KG1 (cell line): ENCODE measurements around the gene KLK2.

Source experiments
- DNase-seq: peaks from one replicate; lab custom pipeline; 2025; lab: John Stamatoyannopoulos, UW

The KLK2 gene

DNA sequence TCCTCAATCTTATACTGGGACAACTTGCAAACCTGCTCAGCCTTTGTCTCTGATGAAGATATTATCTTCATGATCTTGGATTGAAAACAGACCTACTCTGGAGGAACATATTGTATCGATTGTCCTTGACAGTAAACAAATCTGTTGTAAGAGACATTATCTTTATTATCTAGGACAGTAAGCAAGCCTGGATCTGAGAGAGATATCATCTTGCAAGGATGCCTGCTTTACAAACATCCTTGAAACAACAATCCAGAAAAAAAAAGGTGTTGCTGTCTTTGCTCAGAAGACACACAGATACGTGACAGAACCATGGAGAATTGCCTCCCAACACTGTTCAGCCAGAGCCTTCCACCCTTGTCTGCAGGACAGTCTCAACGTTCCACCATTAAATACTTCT lies 22.5 kb upstream of the KLK2 start:
- DNase-seq = no peak

DNA sequence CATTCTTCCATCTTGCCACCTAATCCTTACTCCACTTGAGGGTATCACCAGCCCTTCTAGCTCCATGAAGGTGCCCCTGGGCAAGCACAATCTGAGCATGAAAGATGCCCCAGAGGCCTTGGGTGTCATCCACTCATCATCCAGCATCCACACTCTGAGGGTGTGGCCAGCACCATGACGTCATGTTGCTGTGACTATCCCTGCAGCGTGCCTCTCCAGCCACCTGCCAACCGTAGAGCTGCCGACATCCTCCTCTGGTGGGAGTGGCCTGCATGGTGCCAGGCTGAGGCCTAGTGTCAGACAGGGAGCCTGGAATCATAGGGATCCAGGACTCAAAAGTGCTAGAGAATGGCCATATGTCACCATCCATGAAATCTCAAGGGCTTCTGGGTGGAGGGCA lies 21.6 kb upstream of the KLK2 start:
- no peak for DNase-seq

DNA sequence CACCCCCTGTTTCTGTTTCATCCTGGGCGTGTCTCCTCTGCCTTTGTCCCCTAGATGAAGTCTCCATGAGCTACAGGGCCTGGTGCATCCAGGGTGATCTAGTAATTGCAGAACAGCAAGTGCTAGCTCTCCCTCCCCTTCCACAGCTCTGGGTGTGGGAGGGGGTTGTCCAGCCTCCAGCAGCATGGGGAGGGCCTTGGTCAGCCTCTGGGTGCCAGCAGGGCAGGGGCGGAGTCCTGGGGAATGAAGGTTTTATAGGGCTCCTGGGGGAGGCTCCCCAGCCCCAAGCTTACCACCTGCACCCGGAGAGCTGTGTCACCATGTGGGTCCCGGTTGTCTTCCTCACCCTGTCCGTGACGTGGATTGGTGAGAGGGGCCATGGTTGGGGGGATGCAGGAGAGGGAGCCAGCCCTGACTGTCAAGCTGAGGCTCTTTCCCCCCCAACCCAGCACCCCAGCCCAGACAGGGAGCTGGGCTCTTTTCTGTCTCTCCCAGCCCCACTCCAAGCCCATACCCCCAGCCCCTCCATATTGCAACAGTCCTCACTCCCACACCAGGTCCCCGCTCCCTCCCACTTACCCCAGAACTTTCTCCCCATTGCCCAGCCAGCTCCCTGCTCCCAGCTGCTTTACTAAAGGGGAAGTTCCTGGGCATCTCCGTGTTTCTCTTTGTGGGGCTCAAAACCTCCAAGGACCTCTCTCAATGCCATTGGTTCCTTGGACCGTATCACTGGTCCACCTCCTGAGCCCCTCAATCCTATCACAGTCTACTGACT lies 18.4 kb upstream of the KLK2 start, which contains the start of gene KLK3:
KLK3 (plus strand) TSS at position 280 of the 775 bp plus-strand sequence; CDS start at position 321, 41 bp downstream.
- DNase-seq = no peak

DNA sequence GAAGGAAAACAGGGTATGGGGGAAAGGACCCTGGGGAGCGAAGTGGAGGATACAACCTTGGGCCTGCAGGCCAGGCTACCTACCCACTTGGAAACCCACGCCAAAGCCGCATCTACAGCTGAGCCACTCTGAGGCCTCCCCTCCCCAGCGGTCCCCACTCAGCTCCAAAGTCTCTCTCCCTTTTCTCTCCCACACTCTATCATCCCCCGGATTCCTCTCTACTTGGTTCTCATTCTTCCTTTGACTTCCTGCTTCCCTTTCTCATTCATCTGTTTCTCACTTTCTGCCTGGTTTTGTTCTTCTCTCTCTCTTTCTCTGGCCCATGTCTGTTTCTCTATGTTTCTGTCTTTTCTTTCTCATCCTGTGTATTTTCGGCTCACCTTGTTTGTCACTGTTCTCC lies 15.9 kb upstream of the KLK2 start:
- DNase-seq = no peak

DNA sequence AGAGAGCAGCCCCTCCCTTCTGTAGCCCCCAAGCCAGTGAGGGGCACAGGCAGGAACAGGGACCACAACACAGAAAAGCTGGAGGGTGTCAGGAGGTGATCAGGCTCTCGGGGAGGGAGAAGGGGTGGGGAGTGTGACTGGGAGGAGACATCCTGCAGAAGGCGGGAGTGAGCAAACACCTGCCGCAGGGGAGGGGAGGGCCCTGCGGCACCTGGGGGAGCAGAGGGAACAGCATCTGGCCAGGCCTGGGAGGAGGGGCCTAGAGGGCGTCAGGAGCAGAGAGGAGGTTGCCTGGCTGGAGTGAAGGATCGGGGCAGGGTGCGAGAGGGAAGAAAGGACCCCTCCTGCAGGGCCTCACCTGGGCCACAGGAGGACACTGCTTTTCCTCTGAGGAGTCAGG lies 14.4 kb upstream of the KLK2 start:
- no peak for DNase-seq

DNA sequence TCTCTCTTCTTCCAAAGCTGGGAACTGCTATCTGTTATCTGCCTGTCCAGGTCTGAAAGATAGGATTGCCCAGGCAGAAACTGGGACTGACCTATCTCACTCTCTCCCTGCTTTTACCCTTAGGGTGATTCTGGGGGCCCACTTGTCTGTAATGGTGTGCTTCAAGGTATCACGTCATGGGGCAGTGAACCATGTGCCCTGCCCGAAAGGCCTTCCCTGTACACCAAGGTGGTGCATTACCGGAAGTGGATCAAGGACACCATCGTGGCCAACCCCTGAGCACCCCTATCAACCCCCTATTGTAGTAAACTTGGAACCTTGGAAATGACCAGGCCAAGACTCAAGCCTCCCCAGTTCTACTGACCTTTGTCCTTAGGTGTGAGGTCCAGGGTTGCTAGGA lies 13.4 kb upstream of the KLK2 start:
- DNase-seq = no peak

DNA sequence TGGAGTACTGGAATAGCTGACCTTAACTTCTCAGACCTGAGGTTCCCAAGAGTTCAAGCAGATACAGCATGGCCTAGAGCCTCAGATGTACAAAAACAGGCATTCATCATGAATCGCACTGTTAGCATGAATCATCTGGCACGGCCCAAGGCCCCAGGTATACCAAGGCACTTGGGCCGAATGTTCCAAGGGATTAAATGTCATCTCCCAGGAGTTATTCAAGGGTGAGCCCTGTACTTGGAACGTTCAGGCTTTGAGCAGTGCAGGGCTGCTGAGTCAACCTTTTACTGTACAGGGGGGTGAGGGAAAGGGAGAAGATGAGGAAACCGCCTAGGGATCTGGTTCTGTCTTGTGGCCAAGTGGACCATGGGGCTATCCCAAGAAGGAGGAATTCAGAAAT lies 12.2 kb upstream of the KLK2 start:
- DNase-seq = no peak

DNA sequence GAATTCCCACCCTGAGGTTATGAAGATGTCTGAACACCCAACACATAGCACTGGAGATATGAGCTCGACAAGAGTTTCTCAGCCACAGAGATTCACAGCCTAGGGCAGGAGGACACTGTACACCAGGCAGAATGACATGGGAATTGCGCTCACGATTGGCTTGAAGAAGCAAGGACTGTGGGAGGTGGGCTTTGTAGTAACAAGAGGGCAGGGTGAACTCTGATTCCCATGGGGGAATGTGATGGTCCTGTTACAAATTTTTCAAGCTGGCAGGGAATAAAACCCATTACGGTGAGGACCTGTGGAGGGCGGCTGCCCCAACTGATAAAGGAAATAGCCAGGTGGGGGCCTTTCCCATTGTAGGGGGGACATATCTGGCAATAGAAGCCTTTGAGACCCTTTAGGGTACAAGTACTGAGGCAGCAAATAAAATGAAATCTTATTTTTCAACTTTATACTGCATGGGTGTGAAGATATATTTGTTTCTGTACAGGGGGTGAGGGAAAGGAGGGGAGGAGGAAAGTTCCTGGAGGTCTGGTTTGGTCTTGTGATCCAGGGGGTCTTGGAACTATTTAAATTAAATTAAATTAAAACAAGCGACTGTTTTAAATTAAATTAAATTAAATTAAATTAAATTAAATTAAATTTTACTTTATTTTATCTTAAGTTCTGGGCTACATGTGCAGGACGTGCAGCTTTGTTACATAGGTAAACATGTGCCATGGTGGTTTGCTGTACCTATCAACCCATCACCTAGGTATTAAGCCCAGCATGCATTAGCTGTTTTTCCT lies 11.5 kb upstream of the KLK2 start:
- DNase-seq = no peak

DNA sequence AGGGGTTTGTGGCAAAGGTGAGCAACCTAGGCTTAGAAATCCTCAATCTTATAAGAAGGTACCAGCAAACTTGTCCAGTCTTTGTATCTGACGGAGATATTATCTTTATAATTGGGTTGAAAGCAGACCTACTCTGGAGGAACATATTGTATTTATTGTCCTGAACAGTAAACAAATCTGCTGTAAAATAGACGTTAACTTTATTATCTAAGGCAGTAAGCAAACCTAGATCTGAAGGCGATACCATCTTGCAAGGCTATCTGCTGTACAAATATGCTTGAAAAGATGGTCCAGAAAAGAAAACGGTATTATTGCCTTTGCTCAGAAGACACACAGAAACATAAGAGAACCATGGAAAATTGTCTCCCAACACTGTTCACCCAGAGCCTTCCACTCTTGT lies 3.8 kb upstream of the KLK2 start:
- DNase-seq = no peak

DNA sequence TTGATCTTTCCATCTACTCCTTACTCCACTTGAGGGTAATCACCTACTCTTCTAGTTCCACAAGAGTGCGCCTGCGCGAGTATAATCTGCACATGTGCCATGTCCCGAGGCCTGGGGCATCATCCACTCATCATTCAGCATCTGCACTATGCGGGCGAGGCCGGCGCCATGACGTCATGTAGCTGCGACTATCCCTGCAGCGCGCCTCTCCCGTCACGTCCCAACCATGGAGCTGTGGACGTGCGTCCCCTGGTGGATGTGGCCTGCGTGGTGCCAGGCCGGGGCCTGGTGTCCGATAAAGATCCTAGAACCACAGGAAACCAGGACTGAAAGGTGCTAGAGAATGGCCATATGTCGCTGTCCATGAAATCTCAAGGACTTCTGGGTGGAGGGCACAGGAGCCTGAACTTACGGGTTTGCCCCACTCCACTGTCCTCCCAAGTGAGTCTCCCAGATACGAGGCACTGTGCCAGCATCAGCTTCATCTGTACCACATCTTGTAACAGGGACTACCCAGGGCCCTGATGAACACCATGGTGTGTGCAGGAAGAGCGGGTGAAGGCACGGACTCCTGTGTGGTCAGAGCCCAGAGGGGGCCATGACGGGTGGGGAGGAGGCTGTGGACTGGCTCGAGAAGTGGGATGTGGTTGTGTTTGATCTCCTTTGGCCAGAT lies 2.7 kb upstream of the KLK2 start:
- no peak for DNase-seq

DNA sequence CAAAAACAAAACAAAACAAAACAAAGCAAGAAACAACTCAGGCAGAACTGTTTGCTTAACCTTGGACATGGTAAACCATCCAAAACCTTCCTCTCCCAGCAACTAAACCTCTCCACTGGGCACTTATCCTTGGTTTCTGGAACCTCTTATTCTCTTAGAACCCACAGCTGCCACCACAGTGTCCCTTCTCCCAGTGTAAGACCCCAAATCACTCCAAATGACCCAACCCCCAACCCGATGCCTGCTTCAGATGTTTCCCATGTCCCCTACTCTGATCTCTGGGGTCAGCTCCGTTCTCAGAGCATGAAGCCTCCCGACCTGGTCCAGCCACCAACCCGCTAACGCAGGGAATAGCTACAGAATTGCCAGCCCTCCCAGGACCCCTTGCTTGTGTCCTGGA lies 972 bp downstream of the KLK2 start:
- no peak for DNase-seq

DNA sequence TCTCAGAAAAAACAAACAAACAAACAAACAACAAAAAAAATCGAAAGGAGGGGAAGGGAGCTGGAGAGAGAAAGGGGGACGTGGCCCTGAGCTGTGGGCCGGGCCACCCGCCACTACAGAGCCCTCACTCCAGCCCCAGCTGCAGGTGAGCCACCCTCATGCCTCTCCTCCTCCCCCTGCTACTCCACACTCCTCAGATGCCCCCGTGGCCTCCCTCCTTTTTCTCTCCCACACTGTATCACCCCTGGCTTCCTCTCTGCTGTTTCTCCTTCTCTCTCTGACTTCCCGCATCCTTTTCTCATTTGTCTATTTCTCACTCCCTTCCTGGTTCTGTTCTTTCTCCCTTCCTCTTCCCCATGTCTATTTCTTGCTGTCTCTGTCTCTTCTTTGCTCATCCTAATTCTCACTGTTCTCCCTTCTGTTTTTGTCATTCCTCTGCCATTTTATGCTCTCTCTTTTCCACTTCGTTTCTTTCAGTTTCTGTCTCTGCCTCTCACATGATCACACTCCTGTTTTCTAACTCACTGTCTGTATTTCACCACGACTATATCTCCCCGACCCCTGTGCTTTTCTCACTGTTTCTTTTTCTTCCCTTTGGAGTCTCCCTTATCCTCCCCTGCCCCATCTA lies 2.7 kb downstream of the KLK2 start:
- no peak for DNase-seq

DNA sequence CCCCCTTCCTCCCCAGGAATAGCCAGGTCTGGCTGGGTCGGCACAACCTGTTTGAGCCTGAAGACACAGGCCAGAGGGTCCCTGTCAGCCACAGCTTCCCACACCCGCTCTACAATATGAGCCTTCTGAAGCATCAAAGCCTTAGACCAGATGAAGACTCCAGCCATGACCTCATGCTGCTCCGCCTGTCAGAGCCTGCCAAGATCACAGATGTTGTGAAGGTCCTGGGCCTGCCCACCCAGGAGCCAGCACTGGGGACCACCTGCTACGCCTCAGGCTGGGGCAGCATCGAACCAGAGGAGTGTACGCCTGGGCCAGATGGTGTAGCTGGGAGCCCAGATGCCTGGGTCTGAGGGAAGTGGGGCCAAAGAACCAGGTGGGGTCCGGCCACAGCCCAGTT lies 3.2 kb downstream of the KLK2 start:
- DNase-seq = no peak

DNA sequence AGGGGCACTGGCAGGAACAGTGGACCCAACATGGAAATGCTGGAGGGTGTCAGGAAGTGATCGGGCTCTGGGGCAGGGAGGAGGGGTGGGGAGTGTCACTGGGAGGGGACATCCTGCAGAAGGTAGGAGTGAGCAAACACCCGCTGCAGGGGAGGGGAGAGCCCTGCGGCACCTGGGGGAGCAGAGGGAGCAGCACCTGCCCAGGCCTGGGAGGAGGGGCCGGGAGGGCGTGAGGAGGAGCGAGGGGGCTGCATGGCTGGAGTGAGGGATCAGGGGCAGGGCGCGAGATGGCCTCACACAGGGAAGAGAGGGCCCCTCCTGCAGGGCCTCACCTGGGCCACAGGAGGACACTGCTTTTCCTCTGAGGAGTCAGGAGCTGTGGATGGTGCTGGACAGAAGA lies 4.1 kb downstream of the KLK2 start:
- DNase-seq = no peak

DNA sequence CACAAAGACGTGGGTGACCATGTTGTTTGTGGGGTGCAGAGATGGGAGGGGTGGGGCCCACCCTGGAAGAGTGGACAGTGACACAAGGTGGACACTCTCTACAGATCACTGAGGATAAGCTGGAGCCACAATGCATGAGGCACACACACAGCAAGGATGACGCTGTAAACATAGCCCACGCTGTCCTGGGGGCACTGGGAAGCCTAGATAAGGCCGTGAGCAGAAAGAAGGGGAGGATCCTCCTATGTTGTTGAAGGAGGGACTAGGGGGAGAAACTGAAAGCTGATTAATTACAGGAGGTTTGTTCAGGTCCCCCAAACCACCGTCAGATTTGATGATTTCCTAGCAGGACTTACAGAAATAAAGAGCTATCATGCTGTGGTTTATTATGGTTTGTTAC lies 5.6 kb downstream of the KLK2 start:
- no peak for DNase-seq

DNA sequence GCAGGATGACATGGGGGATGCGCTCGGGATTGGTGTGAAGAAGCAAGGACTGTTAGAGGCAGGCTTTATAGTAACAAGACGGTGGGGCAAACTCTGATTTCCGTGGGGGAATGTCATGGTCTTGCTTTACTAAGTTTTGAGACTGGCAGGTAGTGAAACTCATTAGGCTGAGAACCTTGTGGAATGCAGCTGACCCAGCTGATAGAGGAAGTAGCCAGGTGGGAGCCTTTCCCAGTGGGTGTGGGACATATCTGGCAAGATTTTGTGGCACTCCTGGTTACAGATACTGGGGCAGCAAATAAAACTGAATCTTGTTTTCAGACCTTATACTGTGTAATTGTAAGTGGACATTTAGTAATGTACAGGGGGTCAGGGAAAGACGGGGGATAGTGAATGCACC lies 7.0 kb downstream of the KLK2 start:
- no peak for DNase-seq

DNA sequence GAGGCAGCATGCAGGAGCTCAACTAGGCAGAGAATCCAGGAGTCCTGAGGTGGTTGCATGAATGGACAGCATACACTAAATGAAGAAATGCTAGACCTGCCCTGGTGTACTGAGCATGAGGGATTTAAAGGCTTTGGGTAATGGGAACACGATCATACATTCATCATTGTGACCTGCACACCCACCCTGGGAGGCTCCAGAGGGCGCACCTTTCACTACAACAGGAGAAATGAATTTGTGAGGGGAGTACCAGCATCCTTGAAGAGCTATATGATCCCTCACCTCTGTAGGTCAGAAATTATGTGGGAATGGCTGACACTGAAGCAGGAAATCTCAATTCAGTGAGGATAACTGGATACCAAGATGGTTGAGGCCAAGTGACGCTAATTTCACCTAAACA lies 8.9 kb downstream of the KLK2 start:
- DNase-seq = no peak

DNA sequence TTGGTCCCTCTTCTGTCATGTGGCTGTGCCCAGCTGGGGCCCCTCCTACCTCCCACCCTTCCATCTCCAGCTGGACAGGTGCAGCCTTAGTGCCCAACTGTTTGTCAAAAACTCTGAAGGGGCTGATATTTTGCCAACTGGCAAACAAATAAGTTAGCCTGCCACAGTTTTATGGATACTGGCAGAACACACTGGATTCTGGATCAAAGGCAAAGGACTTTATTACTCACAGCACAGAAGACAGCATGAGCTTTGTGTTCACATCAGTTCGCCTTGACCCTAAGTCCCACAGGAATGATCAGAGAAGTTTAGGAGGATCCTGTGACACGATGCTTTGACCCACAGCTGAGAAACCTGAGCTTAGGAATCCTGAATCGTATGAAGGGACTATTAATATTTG lies 16.4 kb downstream of the KLK2 start:
- DNase-seq = no peak

DNA sequence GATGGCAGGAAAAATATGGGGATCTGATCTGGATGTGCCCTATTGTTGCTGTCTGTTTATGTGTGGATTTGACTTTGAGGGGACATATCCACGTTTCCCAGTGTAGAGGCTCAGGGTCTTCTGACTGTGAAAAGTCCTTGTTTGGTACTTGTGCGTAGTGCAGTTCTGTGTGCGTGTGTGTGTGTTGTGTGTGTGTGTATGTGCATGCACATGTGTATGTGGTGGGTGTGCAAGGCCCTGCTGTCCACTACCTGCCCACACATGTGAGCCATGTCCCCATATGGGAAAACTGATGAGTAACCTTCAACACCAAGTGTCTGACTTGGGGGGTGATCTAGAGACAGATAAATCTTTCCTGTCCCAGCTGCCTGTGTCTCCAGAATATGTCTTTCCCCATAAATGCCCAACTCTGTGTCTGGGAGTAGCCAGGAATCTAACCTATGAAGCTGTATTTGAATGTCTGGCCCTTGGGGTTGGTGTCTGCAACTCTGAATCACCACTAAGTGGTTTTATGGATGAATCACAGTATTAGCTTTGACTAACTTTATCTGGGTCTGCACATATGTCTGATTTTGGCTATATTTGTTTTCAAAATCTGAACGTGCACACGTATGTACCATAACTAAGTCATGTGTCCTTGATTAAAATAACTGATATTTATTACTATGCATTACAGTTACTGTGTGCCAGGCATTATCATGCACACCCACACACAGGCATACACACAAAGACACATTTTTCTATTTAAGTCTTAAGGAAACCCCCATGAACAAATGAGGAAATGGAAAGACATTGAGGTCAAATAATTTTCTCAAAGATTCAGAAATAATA lies 17.4 kb downstream of the KLK2 start:
- DNase-seq = no peak

DNA sequence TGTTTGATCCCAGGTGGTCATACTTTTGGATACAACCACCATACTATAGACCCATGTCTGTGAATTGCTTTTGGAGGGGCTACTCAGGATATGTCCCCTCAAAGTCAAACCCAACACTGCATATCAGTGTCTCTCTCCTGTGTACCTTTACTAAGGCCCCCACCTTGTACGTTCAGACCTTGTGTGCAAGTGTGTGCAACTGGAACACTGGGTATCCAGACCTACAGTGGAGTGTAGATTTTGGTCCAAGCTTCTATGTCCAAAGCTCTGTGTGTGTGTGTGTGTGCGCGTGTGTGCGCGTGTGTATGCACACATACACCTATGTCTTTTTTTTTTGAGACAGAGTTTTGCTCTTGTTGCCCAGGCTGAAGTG lies 18.0 kb downstream of the KLK2 start:
- no peak for DNase-seq

DNA sequence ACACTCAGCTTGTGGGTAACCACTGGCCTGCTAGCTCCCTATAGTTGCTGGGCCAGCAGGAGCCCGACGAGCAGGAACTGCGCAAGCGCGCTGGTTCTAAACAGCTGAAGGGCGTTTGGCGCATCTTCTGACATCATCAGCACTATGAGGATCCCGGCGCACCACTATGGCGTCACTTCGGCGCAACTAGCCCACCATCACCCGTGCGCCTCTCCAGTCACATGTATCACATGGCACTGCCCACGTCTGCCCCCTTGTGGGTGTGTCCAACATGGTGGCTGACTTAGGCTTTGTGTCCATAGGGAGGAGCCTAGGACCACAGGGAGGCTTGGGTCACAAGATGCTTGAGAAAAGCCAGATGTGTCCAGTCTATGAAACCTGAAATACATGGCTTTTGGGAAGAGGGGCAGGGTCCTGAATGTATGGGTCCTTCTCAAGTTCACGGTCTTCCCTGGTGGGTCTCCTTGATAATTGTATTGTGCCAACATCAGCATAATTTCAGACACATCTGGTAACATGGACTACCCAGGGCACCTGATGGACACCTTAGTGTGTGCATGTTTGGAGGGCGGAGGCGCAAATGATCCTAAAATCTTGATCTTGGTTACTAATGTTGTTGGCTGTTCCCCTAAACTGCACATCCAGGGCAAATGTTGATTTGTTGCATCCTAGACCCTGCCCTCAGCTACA lies 20.0 kb downstream of the KLK2 start:
- no peak for DNase-seq
